Forelimb muscle (tissue), 1 donor: Measurements from ENCODE around the gene NTSR2. TPM values are rescaled to one million over a fixed set of nuclear protein-coding genes. Genes with fewer than 3 reads are reported as not detected.

Experiments used
- DNase-seq: peaks from one replicate; pipeline ENCODE4 v3.0.0-alpha.2; 2013; ENCODE audit warnings: low read depth
- polyA plus RNA-seq: library from polyadenylated mRNA; unstranded; fragments of 120-200 nt; gene quantifications from one replicate; pipeline ENCODE4 v1.2.1, GENCODE V29; 2013; ENCODE audit not compliant: insufficient read length

NTSR2 gene
- not detected for polyA plus RNA-seq

GRCh38 chr2:11669454-11670291 is at the start of gene NTSR2:
TSS of gene NTSR2 (minus strand) at chr2:11670195. CDS start at chr2:11670129, 66 bp downstream.
- no peak for DNase-seq

GRCh38 chr2:11719230-11719977 is 49.4 kb upstream of the NTSR2 start:
- no peak for DNase-seq

GRCh38 chr2:11718606-11719005 is 48.6 kb upstream of the NTSR2 start:
- DNase-seq = no peak

- DNase-seq = no peak
These were observed 47.6 kb upstream of the NTSR2 start for GRCh38 chr2:11717623-11718022.

GRCh38 chr2:11716689-11717321 is 46.8 kb upstream of the NTSR2 start:
- no peak for DNase-seq

- DNase-seq = no peak
These were observed 46.1 kb upstream of the NTSR2 start for GRCh38 chr2:11715987-11716652.

DNA sequence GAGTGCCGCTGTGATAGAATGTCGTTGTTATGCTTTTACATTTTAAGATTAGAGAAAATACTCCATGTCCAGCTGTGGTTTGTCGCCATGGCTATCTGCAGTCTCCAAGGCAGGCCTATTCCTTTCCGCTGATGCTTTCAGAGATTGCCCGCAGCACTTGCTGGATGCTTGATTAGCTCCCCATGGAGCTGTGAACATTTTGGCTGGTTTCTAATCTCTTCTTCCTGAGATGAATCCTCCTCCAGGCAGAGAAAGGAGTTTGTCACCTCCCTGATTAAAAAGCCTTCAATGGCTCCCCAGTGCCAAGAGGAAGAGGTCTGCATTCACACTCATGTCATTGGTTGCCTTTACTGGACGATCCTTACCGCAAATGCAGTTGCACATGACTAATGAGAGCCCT is 43.8 kb upstream of the NTSR2 start:
- DNase-seq = no peak

DNA sequence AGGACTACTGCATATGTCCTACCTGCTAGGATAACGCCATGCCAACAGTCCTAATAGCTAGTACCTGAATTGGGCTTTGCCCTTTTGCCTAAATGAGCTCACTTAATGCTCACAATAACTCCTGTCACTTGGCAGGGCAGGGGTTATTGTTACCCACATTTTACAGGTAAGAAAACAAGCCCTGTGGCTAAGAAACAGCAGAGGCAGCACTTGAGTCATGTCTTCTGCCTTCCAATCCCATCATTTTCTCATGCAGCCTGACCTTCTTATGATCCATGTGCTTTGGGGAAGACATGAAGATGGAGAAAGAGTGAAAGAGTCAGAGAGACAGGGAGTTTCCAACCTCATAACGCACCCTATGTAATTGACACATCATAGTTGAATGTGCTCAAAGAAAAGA is 42.9 kb upstream of the NTSR2 start:
- no peak for DNase-seq

- no peak for DNase-seq
These were observed 41.8 kb upstream of the NTSR2 start for GRCh38 chr2:11711751-11712150.

DNA sequence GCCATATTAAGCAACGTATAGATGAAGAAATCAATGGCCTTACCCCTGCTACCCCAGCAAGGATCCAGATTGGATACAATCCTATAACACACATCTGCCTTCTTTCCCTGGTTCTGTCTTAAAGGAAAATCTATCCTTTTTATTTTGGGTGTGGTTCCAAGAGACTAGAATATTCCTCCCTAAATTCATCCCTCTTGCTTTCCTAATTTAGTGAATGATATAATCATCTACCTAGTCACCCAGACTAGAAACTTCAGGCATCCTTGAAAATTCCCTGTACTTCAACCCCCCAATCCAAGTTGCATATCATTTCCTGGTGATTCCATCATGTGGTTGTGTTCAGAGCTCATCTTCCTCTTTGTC is 41.3 kb upstream of the NTSR2 start:
- DNase-seq = no peak

- DNase-seq = no peak
These were observed 40.8 kb upstream of the NTSR2 start for GRCh38 chr2:11710632-11711353.

DNA sequence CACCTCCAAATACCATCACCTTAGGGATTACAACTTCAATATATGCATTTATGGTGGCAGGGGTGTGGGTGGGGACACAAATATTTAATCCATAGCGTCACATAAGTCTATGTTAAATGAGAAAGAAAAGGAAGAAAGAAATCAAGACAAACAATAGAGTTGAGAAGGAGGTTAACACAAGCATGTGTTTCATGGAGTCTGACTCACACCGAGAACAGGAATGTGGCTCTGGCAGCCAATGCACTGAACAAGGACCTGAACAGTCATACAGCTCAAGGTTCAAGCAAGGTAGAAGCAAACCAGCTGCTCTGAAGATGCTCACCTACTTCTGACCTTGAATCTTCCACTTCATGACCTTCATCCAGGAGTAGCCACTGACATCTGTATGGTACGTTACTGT is 40.2 kb upstream of the NTSR2 start:
- DNase-seq = no peak

GRCh38 chr2:11709293-11709692 is 39.3 kb upstream of the NTSR2 start:
- DNase-seq = no peak

DNA sequence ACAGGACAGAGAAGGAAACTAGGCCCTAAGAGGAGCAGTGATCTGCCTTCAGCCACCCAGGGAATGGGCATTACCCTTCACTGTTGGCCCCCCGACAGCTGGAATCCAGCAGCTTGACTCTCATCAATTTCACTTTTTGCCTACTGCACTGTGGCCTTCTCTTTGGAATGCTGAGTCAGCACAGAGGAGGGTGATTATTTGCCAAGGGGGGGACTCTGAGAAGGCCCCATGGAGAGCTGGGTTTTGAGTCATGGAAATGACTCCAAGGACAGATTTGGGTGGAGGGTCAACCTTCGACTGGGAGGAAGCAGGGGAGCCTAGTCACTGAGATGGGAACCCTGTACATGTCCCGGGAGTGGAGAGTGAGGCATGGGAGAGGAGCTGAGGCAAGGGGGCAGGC is 38.1 kb upstream of the NTSR2 start:
- no peak for DNase-seq

- DNase-seq = no peak
These were observed 35.7 kb upstream of the NTSR2 start for GRCh38 chr2:11705711-11706110.

GRCh38 chr2:11705063-11705462 is 35.1 kb upstream of the NTSR2 start:
- DNase-seq = no peak

DNA sequence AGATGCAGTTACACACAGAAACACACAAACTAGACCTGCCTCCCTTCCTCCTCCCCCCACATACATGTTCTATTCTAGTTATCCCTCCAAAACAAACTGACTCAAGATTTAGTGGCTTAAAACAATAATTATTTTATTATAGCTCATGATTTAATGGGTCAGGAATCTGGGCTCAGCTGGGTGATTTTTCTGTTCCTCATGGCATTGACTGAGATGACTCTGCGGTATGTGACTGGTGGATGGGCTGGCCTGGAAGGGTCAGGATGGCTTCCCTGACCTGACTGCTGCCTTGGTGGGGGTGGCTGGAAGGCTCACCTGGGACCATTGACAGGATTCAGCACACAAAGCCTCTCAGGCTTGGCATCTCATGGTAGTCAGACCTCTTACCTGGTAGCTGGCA is 33.7 kb upstream of the NTSR2 start:
- DNase-seq = no peak

GRCh38 chr2:11702946-11703345 is 33.0 kb upstream of the NTSR2 start:
- DNase-seq = no peak

DNA sequence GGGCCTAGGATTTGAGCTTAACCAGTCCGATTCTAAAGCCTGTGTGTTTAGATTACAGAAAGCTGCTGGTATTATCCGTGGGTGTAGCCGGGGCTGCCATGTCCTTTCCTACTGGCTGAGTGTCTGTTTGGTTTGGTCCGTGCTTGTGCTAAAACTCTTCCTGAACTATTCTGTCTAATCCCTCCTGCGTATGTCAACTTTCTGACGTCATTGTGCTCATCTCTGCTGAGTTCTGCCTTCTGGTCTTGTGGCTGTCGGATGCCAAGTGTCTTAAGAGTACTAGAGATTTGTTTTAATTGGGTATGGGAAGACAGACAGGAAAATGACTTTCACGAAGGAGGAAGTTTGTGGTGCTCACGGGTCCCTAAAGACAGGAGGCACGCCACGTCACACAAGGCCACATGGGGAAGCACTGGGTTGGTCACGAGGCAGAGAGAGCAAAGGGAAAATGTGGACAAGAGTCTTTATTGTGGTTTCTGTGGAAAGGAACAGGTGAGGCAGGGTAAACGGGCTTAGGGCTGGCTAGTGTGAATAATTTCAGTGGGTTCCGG is 31.8 kb upstream of the NTSR2 start:
- DNase-seq = no peak

DNA sequence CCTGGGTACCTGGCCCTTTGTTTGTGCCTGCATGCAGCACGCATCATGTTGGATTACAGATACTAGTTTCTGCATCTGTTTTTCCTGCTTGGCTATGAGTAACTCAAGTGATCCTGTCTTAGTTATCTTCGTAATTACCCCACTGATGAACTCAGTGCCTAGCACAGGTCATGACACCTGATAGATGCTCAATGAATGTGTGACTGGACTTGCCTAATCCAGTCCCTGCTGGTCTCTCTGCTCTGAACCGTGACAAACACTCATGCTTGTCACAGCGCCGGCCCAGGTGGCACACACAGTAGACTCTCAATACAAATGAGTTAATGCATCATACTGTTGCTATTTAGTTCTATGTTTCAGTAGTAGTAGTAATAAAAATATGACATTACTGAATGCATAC is 31.2 kb upstream of the NTSR2 start:
- no peak for DNase-seq
